MCF 10A (cell line): ENCODE measurements around the gene GPC4. TPM values are rescaled to one million over a fixed set of nuclear protein-coding genes. Genes with fewer than 3 reads are reported as not detected.

Experiments
- BruUV-seq: library from RNA; stranded (reverse); fragments of 400-500 nt; replicated peaks from 2 replicates; lab custom pipeline; 2021; lab: Mats Ljungman, UMichigan
- CTCF ChIA-PET: fragments of 300-600 bp; sonication (Branson Sonifier 250); formaldehyde crosslinking; extraction: SDS; loops from one replicate; lab custom pipeline; 2021; ENCODE audit warnings: antibody characterized with exemption, inconsistent platforms; lab: Yijun Ruan, JAX
- POLR2A ChIA-PET: fragments of 300-600, 350-650 bp; sonication (Branson Sonifier 250); formaldehyde crosslinking; extraction: SDS; loops from one replicate; lab custom pipeline; 2020; ENCODE audit warnings: antibody characterized with exemption, inconsistent platforms; lab: Yijun Ruan, JAX
- DNase-seq: peaks from one replicate; pipeline ENCODE4 v3.0.0-alpha.2; 2018; ENCODE audit not compliant: unreplicated experiment
- H3K27ac Mint-ChIP-seq: one replicate; pipeline ENCODE4 v1.8.0; 2022; ENCODE audit warnings: mild to moderate bottlenecking, low read depth, mixed read lengths; ENCODE audit not compliant: unreplicated experiment
- H3K27me3 Mint-ChIP-seq: one replicate; pipeline ENCODE4 v1.8.0; 2022; ENCODE audit warnings: mixed read lengths; ENCODE audit not compliant: insufficient read depth, unreplicated experiment
- H3K36me3 Mint-ChIP-seq: one replicate; pipeline ENCODE4 v1.8.0; 2022; ENCODE audit warnings: mild to moderate bottlenecking, moderate library complexity, mixed read lengths; ENCODE audit not compliant: insufficient read depth, unreplicated experiment
- H3K4me1 Mint-ChIP-seq: one replicate; pipeline ENCODE4 v1.8.0; 2022; ENCODE audit warnings: mixed read lengths; ENCODE audit not compliant: insufficient read depth, unreplicated experiment
- H3K4me3 Mint-ChIP-seq: one replicate; pipeline ENCODE4 v1.8.0; 2022; ENCODE audit warnings: mild to moderate bottlenecking, moderate library complexity, mixed read lengths; ENCODE audit not compliant: unreplicated experiment
- H3K9me3 Mint-ChIP-seq: one replicate; pipeline ENCODE4 v1.8.0; 2022; ENCODE audit warnings: mixed read lengths; ENCODE audit not compliant: unreplicated experiment
- CTCF ChIP-seq: fragments of 200-600 bp; IDR thresholded peaks from one replicate; pipeline ENCODE4 v1.8.0; 2022; ENCODE audit warnings: antibody characterized with exemption, mild to moderate bottlenecking; ENCODE audit not compliant: unreplicated experiment
- intact Hi-C: fragments of 100-400 bp; cut with micrococcal nuclease; formaldehyde crosslinking; loops from 2 replicates; pipeline ENCODE4 v1.14.1; 2022
- total RNA-seq: library from RNA; stranded (reverse); gene quantifications from 2 replicates; pipeline ENCODE4 v1.2.3, GENCODE V29; 2022

GPC4 gene
- total RNA-seq, 1 experiment from 2014 or later = 1.4 TPM

GRCh38 chrX:133308499-133308897, 106.8 kb downstream of the GPC4 start:
- BruUV-seq = no TSS peak

GRCh38 chrX:133307637-133308498, 107.4 kb downstream of the GPC4 start:
- BruUV-seq = no TSS peak
- H3K36me3 Mint-ChIP-seq = peaks cover 7% of the 10 kb centered on the region
- CTCF ChIA-PET = no interaction called here

More at GRCh38 chrX:133308499-133308897, 106.8 kb downstream of the GPC4 start:
- H3K27ac Mint-ChIP-seq = no peak overlapping the region
- peaks cover 6% of the 10 kb centered on the region for H3K36me3 Mint-ChIP-seq
- no peaks in the 10 kb centered on the region for H3K4me1 Mint-ChIP-seq
- CTCF ChIA-PET = no interaction called here
- intact Hi-C loops = no loop called here
- POLR2A ChIA-PET = no interaction called here
- peaks cover 52% of the 10 kb centered on the region for H3K27me3 Mint-ChIP-seq
- no peak for TF ChIP-seq CTCF
- no peaks in the 10 kb centered on the region for H3K9me3 Mint-ChIP-seq
- no peak for DNase-seq
- no peak overlapping the region for H3K4me3 Mint-ChIP-seq

GRCh38 chrX:133307094-133307493, 108.2 kb downstream of the GPC4 start:
- POLR2A ChIA-PET = no interaction called here
- H3K9me3 Mint-ChIP-seq = no peaks in the 10 kb centered on the region
- H3K27me3 Mint-ChIP-seq = peaks cover 56% of the 10 kb centered on the region

More at GRCh38 chrX:133307637-133308498, 107.4 kb downstream of the GPC4 start:
- Mint-ChIP-seq H3K4me1 (no peaks in the 10 kb centered on the region), H3K27ac (no peak overlapping the region), H3K27me3 (peaks cover 56% of the 10 kb centered on the region), H3K4me3 (no peak overlapping the region), H3K9me3 (no peaks in the 10 kb centered on the region)
- no peak for DNase-seq
- POLR2A ChIA-PET = no interaction called here
- intact Hi-C loops = no loop called here
- TF ChIP-seq CTCF = no peak

More at GRCh38 chrX:133307094-133307493, 108.2 kb downstream of the GPC4 start:
- Mint-ChIP-seq H3K36me3 (peaks cover 7% of the 10 kb centered on the region), H3K4me3 (no peak overlapping the region), H3K4me1 (no peaks in the 10 kb centered on the region), H3K27ac (no peak overlapping the region)
- CTCF ChIA-PET = no interaction called here
- DNase-seq = no peak
- intact Hi-C loops = no loop called here
- no TSS peak for BruUV-seq
- TF ChIP-seq CTCF = no peak
